T-helper 22 cell (primary cell): ENCODE results near the gene SOAT2.
A peak's percentile ranks its signal among the peaks of the same experiment; 100 is the strongest.

Source experiments
- DNase-seq: peaks from one replicate; pipeline ENCODE4 v3.0.0-alpha.2; 2020; ENCODE audit warnings: low read depth

Gene SOAT2

DNA sequence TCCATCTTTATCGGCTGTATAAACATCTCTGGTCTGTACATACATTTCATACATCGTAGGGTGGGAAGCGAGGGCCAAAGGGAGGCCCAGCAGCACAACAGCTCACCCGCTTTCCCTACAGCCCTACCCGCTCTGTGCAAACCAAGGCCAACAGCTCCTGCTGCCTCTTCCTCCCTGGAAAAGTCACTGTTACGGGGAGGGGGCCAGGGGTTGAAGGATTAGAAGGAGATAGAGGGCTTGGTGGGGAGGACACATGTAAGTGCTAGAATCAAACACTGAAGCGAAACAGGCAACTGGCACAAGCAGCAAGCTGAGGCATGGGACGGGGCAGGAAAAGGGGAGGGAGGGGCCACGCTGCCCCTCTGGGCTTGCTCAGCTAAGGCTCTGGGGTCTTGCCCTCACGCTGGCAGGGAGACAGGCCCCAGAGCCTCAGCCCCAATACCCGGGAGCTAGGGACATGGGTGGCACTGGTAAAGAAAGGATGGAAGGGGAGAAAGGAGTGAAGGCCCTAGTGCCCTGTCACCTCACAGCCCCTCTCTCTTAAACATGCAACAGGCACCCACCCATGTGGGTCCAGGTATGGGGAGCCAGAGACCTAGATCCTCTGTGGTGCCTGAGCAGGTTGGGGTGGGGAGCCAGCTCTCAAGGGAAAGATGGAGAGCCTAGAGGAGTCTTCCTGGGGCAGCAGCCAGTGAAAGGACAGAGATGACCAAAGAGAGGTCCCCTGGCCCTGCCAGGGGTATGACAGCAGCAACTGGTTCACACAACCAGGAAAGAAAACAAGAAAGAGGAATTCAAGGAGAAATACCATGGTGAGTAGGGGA lies 38.5 kb upstream of the SOAT2 start:
- DNase-seq: no peak

- DNase-seq: no peak
These were observed 37.8 kb upstream of the SOAT2 start for GRCh38 chr12:53065470-53065869.

- peak; percentile 29 for DNase-seq
These were observed 37.0 kb upstream of the SOAT2 start for GRCh38 chr12:53065975-53066931.

GRCh38 chr12:53067074-53067992 lies 36.0 kb upstream of the SOAT2 start:
- DNase-seq: no peak

DNA sequence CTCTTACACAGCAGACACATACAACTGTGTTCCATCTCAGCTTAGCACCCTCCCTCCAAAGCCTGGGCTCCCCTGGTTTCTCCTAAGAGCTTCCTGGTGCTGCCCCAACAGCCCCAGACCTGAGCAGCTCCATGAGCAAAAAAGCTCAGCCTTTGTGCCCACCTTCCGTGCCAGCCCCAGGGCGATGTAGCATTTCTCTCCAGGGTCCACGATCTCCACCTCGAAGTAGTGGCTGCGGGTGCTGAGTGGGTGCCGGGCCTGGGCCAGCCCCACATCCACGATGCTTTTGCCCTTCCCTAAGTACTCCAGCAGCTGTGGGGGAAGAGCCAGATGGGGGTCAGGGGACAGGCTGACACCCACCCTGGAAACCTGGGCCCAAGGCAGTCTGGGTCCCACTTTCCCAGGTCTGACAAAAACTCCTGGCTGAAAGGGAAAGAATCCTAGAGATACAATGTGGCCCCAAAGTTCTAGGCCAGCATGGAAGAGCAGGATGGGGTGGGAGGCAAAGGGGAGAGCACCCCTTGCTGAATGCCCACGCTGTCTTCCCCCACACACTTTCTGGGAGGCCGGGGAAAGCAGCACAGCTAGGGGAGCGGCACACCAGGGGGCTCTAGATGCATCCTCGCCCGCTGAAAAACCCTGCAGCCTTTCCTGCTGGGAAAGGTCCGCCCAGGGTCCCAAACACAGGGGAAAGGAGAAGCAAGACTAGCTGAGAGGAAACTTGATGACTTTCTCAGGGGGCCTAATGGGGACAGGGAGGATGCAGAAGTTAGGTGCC lies 35.1 kb upstream of the SOAT2 start:
- DNase-seq: no peak

DNA sequence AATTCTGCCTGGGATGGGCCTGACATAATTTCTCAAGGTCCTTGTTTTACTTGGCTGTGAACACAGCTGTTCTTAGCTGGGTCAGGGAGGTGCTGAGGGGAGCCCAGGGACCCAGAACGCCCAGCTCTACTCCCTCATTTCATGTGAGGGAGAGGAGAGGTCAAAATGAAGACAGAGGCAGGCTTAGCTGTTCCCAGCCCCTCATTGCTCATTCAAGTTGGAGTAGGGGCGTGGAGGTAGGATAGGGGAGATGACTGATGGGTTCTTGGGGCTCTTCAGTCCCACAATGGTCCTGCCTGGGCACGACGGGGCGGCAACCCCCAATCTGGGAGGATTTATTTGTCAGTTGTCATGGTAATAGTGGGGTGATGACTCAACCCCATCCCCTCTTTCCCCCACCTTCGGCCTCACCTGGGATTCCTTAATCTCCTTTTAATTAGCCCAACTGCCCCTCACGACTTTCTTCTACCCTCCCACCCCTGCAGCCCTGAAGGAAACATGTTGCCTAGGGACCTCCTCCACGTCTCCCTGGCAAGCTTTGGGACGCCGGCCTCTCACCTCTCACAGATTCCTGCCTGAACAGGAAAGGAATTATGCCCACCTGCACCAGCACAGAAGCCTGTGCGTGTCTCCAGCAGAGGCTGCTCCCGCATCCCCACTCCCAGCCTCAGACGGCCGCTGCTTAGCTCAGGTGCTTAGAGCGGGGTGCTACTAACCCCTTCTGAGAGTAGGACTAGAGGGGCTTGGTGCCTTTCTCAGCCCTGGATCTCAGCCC lies 34.3 kb upstream of the SOAT2 start:
- no peak for DNase-seq

DNA sequence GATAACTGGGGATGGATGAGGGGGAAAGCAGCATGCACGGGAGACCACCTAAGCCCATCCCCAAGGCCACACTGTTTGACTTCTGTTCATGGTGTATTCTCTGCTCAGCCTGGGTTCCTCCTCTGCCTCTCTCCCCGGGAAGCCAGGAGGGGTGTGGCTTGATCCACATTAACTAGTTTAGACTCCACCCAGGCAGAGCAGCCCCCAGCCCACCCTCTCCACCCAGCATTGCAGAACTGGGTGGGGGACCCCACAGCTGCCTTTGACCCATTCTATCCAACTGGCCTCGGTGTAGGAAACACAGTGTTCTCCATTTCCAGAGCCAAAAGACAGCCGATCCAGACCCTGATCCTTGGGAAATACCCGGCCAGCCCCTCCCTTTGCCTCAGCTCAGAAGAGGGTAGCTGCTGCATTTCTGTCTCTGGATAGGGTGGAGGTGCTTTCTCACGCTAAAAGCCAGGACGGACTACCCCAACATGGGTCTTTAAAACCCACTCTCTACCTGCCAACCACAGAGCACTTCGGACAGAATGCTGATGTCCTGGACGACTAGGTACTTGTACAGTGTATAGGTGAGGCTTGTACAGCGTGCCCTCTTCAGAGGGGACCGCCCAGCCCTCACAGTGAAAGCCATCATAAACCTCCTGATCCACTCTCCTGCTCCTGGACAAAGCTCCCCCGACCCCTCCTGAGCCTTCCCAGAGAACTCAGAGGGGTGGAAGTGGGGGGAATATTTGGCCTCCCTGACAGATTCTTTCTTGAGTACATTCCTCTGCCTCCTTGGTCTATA lies 33.5 kb upstream of the SOAT2 start:
- DNase-seq: no peak

GRCh38 chr12:53070877-53071492 lies 32.3 kb upstream of the SOAT2 start:
- DNase-seq: no peak

DNA sequence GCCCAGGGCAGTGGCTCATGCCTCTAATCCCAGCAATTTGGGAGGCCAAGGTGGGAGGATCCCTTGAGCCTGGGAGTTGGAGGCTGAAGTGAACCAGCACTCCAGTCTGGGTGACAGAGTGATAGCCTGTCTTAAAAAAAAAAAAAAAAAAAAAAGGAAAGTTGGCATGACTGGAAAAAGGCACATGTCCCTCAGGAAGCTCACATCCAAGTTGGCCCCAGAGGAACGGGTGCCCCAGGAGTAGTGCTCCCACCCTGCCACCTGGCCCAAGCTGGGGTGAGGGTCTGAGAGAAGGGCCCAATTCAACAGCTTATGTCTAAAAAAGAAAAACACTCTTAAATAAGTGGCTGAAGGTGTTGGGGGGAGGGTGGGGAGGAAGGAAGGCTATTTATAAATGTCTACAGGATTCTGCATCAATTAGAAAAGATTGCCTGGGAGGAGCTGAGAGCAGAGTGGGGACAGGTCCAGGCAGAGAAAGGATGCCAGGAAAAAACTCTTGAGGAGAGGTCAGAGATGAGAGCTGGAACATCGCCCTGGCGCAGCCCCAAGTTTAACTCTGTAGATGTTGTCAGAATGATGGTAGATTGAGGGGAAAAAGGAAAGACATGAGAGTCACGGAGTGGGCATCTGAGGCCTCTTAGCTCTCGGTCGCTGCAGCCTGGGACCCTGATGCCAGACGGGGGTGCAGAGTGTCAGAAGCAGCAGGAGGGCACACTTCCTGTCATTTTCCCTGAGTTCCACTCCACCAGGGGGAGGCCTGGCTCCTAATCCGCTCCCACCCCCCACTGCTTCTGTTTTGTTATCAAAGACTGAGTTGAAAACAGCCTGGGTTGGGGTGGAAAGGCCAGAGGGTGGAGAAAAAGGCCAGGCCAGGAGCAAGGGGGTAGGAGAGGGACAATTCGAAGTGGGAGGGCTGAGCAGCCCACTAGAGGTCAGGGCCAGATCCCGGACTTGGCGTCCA lies 31.4 kb upstream of the SOAT2 start:
- DNase-seq: no peak

- no peak for DNase-seq
These were observed 29.4 kb upstream of the SOAT2 start for GRCh38 chr12:53073881-53074280.

DNA sequence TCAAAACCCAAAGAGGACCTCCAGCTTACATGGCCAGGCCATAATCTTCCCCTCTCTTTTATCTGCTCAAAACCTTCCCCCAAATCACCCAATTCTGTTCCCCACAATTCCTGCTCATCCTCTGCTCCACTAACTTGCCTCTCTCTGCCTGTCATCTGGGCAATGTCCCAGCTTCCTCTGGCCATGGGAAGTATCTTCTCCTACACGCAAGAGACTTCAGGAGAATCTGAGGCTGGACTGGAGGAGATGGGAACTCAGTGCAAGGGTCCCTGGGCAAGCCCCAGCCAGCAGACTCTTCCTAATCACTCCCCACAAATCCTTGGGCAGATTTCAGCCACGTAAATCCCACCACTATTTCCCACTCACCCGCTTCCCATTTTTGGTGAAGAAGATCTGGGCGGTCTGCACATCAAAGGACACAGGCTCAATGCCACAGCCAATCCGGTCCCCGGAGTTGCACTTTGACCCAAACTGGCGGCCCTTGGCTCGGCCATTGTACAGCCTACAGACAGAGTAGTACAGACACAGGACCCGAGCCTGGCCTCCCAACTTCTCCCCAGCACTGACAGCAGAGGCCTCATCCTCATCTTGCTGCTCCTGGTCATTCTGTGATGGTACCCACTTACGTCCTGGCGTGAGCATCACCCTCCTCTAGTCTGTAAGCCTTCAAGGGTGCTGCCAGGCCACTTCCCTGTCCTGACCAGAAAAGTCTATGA lies 28.8 kb upstream of the SOAT2 start:
- DNase-seq: no peak

GRCh38 chr12:53074999-53075370 lies 28.3 kb upstream of the SOAT2 start:
- DNase-seq: no peak

- DNase-seq: no peak
These were observed 26.8 kb upstream of the SOAT2 start for GRCh38 chr12:53076461-53076860.

DNA sequence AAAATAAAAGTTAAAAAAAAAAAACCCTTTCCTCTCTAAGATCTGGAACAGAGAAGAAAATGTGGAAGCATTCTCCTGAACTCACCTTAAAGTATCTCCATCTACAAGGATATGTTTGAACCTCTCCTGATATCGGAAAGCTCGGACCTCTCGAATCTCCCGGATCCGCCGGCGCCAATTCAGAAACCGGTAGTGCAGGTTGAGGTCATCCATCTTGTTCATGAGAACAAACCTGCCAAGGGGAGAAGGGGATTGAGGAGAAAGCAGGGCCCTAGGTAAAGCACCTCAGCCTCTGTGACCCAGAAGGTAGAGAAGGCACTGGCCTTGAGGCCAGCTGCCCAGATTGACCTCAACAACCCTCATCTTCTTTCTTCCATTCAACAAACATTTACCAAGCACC lies 26.3 kb upstream of the SOAT2 start:
- DNase-seq: no peak

DNA sequence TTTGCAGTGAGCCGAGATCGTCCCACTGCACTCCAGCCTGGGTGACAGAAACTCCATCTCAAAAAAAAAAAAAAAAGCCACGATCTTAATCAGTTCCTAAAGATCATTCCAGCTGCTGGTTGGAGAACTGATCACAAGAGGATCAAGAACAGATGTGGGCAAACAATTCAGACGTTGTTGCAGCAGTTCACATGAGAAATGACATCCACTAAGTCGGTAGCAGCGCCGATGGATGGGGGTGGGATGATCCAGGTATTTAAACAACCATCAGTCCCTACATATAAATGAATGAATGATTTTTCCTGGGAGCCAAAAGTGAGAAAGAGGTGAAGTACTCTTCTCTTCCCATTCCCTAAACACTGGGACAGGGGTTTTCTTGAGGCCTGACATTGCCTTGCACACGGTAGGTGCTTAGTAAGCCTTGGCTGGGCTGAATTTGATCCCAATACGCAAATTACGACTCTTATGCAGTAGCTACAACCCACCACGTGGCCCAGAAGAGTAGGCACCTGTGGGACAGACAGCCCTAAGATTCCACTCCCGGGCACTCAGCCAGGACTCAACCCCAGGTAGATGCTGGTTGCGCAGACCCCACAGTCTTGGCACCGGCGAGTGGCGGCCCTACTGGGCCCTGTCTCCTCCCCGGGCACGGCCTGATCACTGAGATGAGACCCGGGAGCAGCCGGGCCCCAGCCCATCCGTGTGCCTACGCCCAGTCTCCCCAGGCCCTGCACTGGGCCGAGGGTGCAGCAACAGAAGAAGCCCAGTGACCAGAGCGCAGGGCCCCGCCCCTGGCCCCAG lies 24.7 kb upstream of the SOAT2 start:
- no peak for DNase-seq
